Testis (tissue), 2 donors: ENCODE data around the gene KIF6.

Experiments
- POLR2A ChIP-seq: fragments of 450-650 bp; IDR thresholded peaks from one replicate; pipeline ENCODE4 v1.6.1; 2017; ENCODE audit warnings: antibody characterized with exemption, mild to moderate bottlenecking, moderate library complexity
- TF ChIP-seq, protein P1 (sequence below), 3 experiments: fragments of 450-650 bp in 2 of 3; fragments of 200-600 bp in 1 of 3; sonication (generic) in 1 of 3; IDR thresholded peaks; one replicate each; pipeline ENCODE4 v1.5.1; 2016 to 2019; ENCODE audit warnings: antibody characterized with exemption in 3 of 3, mild to moderate bottlenecking in 2 of 3, moderate library complexity in 1 of 3

DNA sequence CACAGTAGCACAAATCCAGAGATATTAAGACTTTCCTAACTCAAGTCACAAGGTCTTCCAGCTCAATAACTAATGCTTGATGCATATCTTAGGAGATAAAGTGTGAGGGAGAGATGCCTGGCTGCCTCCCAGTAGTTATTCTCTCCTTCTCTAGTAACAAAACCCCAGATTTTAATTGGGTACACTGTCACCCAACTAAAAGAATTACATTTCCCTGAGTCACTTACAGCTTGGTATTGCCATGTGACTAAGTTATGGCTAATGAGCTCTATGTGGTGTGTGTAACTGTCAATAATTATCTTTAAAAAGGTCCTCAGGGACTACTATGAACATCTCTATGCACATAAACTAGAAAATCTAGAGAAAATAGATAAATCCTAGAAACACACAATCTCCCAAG lies 32.0 kb downstream of the KIF6 start:
- no peak for TF ChIP-seq POLR2A
- TF ChIP-seq, protein P1, sequence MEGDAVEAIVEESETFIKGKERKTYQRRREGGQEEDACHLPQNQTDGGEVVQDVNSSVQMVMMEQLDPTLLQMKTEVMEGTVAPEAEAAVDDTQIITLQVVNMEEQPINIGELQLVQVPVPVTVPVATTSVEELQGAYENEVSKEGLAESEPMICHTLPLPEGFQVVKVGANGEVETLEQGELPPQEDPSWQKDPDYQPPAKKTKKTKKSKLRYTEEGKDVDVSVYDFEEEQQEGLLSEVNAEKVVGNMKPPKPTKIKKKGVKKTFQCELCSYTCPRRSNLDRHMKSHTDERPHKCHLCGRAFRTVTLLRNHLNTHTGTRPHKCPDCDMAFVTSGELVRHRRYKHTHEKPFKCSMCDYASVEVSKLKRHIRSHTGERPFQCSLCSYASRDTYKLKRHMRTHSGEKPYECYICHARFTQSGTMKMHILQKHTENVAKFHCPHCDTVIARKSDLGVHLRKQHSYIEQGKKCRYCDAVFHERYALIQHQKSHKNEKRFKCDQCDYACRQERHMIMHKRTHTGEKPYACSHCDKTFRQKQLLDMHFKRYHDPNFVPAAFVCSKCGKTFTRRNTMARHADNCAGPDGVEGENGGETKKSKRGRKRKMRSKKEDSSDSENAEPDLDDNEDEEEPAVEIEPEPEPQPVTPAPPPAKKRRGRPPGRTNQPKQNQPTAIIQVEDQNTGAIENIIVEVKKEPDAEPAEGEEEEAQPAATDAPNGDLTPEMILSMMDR (IDR thresholded peaks at IDR 0.05), result no peak
